ENCODE results near the gene CLSTN3.

- no peak for TF ChIP-seq RBBP5 (IDR thresholded peaks at IDR 0.05; ENCODE audit: borderline replicate concordance, low read depth, low read length)
- no peak for TF ChIP-seq PHF8 (conservative IDR thresholded peaks at IDR 0.05; ENCODE audit: low read depth, low read length)
- TF ChIP-seq CREB1 (IDR thresholded peaks at IDR 0.05) = no peak
- TF ChIP-seq SP4 (IDR thresholded peaks at IDR 0.05; ENCODE audit: low read length) = no peak
- TF ChIP-seq POLR2A (IDR thresholded peaks at IDR 0.05; ENCODE audit: control extremely low read depth in 1 of 2, low read depth in 2 of 2, low read length in 2 of 2) = no peak
- TF ChIP-seq, protein P1, sequence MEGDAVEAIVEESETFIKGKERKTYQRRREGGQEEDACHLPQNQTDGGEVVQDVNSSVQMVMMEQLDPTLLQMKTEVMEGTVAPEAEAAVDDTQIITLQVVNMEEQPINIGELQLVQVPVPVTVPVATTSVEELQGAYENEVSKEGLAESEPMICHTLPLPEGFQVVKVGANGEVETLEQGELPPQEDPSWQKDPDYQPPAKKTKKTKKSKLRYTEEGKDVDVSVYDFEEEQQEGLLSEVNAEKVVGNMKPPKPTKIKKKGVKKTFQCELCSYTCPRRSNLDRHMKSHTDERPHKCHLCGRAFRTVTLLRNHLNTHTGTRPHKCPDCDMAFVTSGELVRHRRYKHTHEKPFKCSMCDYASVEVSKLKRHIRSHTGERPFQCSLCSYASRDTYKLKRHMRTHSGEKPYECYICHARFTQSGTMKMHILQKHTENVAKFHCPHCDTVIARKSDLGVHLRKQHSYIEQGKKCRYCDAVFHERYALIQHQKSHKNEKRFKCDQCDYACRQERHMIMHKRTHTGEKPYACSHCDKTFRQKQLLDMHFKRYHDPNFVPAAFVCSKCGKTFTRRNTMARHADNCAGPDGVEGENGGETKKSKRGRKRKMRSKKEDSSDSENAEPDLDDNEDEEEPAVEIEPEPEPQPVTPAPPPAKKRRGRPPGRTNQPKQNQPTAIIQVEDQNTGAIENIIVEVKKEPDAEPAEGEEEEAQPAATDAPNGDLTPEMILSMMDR (IDR thresholded peaks at IDR 0.05; ENCODE audit: control extremely low read depth in 1 of 3, insufficient read depth in 1 of 3, low read depth in 1 of 3, low read length in 3 of 3) = no peak
- no peak for TF ChIP-seq EZH2 (IDR thresholded peaks at IDR 0.05; ENCODE audit: low read depth, low read length, severe bottlenecking)
- no peak for TF ChIP-seq SRF (IDR thresholded peaks at IDR 0.05; ENCODE audit: low read depth, low read length)
- TF ChIP-seq TEAD4 (IDR thresholded peaks at IDR 0.05; ENCODE audit: low read depth, low read length) = no peak
- no peak for TF ChIP-seq MAFK (IDR thresholded peaks at IDR 0.05; ENCODE audit: low read depth, low read length)
- no peak for TF ChIP-seq CEBPB (IDR thresholded peaks at IDR 0.05; ENCODE audit: low read depth, low read length)
- TF ChIP-seq JUND (IDR thresholded peaks at IDR 0.05; ENCODE audit: low read length) = no peak
These were observed 6.5 kb downstream of the CLSTN3 start for GRCh38 chr12:7136676-7137075.
